SJCRH30 (cell line): ENCODE results near the gene PCDH18. TPM values are rescaled to one million over a fixed set of nuclear protein-coding genes. Genes with fewer than 3 reads are reported as not detected.

Source experiments
- DNase-seq, 2 experiments: peaks; one replicate each; pipeline ENCODE4 v3.0.0-alpha.2; 2015 to 2020
- H3K27ac ChIP-seq: fragments of 250-450 bp; sonication (Bioruptor Pico); 2 replicates; pipeline ENCODE4 v1.5.1; 2020; ENCODE audit warnings: mild to moderate bottlenecking, moderate library complexity
- H3K27me3 ChIP-seq: fragments of 250-450 bp; sonication (Bioruptor Pico); 2 replicates; pipeline ENCODE4 v1.5.1; 2020; ENCODE audit warnings: mild to moderate bottlenecking, moderate library complexity
- H3K36me3 ChIP-seq: fragments of 250-450 bp; sonication (Bioruptor Pico); 2 replicates; pipeline ENCODE4 v1.5.1; 2020; ENCODE audit warnings: mild to moderate bottlenecking, moderate library complexity
- H3K4me1 ChIP-seq: fragments of 250-450 bp; sonication (Bioruptor Pico); 2 replicates; pipeline ENCODE4 v1.5.1; 2020; ENCODE audit warnings: mild to moderate bottlenecking, moderate library complexity
- H3K4me3 ChIP-seq: fragments of 250-450 bp; sonication (Bioruptor Pico); 2 replicates; pipeline ENCODE4 v1.5.1; 2020; ENCODE audit warnings: mild to moderate bottlenecking, moderate library complexity
- H3K9me3 ChIP-seq: fragments of 250-450 bp; sonication (Bioruptor Pico); replicated peaks from 2 replicates; pipeline ENCODE4 v1.5.1; 2020; ENCODE audit warnings: mild to moderate bottlenecking, moderate library complexity
- total RNA-seq: library from RNA; depleted of rRNA; stranded (reverse); fragments of >200 nt; shearing (Covaris generic); gene quantifications from 2 replicates; pipeline ENCODE4 v1.2.3, GENCODE V29; 2014

Gene PCDH18
- total RNA-seq, 1 experiment from 2014 or later = 16.3 TPM

DNA sequence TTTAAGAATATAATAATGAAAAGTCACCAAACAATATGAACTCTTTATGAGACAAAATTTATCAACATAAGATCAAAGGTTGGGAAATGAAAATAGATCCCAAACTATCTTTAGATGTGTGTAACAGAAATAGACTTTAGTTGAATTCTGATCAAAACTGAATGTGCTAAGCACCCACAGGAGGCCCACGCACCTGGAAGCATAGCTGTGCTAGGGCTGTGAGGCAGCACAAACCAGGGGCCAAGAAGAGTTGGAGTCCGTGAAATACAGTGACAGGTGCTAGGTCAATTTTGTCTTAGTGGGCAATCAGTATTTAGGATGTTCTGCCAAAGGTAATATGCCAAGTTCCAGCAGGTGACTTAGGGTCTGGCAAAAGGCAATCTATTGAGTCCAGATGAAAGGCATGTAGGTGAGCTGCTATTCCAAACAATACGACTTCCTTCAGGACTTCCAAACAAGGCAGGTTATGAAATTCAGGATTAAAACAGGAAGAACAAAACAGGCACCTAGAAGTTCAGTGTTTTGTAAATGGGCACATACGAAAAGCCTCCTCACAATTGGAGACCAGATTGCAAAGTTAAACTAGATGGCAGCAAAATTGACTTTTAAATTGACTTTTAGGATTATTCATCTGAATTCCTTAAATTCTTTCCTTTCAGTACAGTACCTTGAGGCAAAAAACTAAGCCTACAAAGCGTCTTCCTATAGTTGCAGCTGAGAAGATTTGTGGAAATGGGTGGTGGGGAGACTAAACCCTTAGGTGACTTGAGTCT is 4.7 kb upstream of the PCDH18 start:
- H3K36me3 ChIP-seq = no peaks in the 10 kb centered on the region
- H3K4me3 ChIP-seq = no peak overlapping the region
- no peaks in the 10 kb centered on the region for H3K9me3 ChIP-seq
- no peak for DNase-seq
- H3K27me3 ChIP-seq = no peaks in the 10 kb centered on the region
- H3K4me1 ChIP-seq = no peaks in the 10 kb centered on the region
- H3K27ac ChIP-seq = no peak overlapping the region

DNA sequence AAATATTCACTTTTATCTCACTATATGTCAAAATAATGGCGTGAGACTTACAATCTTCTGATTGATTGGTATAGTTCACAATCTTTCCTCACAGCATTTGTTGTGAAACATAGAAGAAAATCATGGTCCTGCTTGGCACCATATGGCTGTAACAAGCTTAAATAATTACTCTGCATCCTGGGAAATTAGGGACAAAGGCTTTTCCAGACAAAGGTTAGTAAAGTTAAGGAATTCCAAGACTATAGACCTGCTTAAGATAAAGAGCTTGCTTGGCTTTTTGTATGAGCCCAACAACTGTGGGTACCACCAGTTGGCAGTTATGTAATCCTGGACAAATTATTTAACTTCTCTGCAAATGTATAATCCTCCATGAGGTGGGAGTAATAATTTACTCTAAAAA is 3.4 kb upstream of the PCDH18 start:
- H3K4me3 ChIP-seq = no peak overlapping the region
- H3K4me1 ChIP-seq = 0 out of 2 replicates have a peak, but pooled peaks cover 3% of the 10 kb centered on the region
- no peaks in the 10 kb centered on the region for H3K36me3 ChIP-seq
- no peak overlapping the region for H3K27ac ChIP-seq
- no peak for DNase-seq
- H3K27me3 ChIP-seq = no peaks in the 10 kb centered on the region
- H3K9me3 ChIP-seq = no peaks in the 10 kb centered on the region

DNA sequence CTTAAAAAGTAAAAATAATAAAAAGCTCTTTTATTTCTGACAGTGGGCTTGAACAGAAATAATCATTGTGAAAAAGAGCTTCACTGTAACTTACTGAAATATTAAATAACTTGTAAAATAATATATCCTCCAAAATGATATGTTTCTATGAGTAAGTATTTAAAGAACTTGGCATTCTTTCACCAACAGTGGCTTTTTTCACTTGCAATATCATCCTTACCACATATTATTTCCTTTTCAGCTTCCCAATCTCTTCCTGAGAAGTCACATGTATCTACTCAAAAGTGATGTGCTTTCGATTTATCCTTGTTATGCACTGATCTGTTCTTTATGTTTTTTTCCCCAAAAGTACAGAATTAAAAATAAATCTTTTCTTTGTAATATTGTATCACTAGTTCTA is 2.2 kb upstream of the PCDH18 start:
- Histone ChIP-seq H3K9me3 (no peaks in the 10 kb centered on the region), H3K4me1 (0 out of 2 replicates have a peak, but pooled peaks cover 3% of the 10 kb centered on the region), H3K4me3 (no peak overlapping the region), H3K27ac (no peak overlapping the region), H3K36me3 (no peaks in the 10 kb centered on the region), H3K27me3 (no peaks in the 10 kb centered on the region)
- DNase-seq = no peak

DNA sequence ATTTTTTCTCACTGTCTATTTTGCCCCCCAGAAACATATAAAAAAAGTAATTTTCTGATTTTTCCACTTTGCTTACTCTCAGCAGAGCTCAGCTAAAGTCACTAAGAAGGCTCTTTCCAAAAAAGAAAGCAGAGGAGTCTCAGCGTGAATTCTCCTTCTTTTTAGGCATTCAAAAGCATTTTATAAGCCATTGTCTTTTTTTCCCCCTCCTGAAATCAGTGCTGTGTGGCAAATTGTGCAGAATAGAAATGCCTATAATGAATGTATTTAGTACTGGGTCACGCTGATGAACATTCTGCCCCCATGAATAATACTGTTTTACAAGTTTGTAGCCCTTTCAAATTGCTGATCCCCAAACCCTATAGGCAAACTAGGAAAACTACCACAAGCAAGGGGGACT is 1.6 kb upstream of the PCDH18 start:
- H3K27ac ChIP-seq = no peak overlapping the region
- H3K27me3 ChIP-seq = no peaks in the 10 kb centered on the region
- DNase-seq = no peak
- no peak overlapping the region for H3K4me3 ChIP-seq
- H3K4me1 ChIP-seq = 0 out of 2 replicates have a peak, but pooled peaks cover 3% of the 10 kb centered on the region
- H3K9me3 ChIP-seq = no peaks in the 10 kb centered on the region
- H3K36me3 ChIP-seq = no peaks in the 10 kb centered on the region

DNA sequence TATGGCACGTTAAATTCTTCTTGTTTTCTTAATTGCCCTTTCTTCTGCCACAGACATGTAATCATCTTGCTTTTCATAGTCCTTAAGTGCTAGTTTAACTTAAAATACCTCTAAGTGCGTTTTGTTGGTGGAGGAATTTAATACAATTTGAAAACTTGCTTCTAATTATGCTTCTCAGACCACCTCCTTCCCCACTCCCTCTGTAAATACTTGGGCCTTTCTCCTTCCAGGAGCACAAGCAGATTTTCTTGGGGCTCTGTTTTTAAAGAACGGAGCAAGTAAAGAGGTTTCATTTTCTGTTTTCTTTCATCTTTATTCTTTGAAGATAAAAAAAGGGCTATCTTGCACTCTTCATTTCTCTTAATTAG is 559 bp upstream of the PCDH18 start:
- Histone ChIP-seq H3K4me1 (0 out of 2 replicates have a peak, but pooled peaks cover 3% of the 10 kb centered on the region), H3K27me3 (no peaks in the 10 kb centered on the region), H3K4me3 (peak overlapping the region; percentile 66), H3K9me3 (no peaks in the 10 kb centered on the region), H3K36me3 (no peaks in the 10 kb centered on the region), H3K27ac (peak overlapping the region; percentile 64)
- DNase-seq = no peak

DNA sequence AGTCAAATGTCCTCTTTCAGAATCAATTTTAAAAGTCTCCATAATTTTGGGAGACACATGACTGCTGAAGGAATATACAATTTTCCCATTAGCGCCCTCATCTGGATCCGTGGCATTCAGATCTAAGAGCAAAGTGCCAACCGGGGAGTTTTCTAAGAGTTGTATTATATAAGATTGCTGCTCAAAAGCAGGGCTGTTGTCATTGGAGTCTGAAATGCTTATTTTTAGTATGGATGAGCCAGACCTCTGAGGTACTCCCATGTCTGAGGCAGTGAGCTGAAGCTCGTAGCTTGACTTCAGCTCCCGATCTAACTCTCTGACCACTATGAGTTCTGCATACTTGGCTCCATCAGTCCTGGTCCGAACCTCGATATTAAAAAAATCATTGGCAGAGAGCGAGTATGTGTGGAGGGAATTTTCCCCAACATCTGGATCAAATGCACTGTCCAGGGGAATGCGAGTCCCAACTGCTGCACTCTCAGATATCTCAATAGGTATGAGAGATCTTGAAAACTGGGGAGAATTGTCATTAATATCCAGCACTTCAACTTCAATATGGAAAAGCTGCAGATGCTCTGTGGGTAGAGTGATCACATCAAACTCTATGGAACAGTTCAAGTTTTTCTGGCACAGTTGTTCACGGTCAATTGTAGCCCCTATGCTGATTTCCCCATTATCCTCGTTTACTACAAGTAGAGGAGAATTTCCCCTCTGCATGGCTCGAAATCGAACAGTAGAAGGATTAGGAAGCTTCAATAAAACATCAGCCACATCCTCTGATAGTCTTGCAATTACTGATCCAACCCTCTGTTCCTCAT is 917 bp downstream of the PCDH18 start:
- H3K36me3 ChIP-seq = peaks cover 7% of the 10 kb centered on the region; the same call in 1 of the 2 replicates
- peak overlapping the region; percentile 64 for H3K27ac ChIP-seq
- H3K4me3 ChIP-seq = peak overlapping the region; percentile 66
- H3K27me3 ChIP-seq = no peaks in the 10 kb centered on the region
- 0 out of 2 replicates have a peak, but pooled peaks cover 3% of the 10 kb centered on the region for H3K4me1 ChIP-seq
- no peaks in the 10 kb centered on the region for H3K9me3 ChIP-seq
- DNase-seq = peak; percentile 16 to 56

DNA sequence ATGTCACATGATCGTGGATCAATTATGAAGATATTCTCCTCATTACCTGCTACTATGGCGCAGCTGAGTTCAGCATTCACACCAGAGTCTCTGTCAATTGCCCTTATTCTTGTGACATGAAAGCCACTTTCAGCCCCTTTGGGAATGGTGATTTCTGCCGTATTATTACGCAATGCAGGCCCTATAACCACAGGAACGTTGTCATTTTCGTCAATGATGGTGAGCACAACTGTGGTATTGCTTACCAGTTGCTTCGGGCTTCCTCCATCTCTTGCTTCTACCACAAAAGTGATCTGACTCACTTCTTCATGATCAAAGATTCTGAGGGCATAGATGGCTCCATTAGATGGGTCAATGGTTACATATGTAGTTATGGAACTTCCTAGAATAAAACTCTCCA is 2.1 kb downstream of the PCDH18 start:
- H3K4me3 ChIP-seq = no peak overlapping the region; the same call in 1 of the 2 replicates
- peaks cover 7% of the 10 kb centered on the region; the same call in 1 of the 2 replicates for H3K36me3 ChIP-seq
- no peak overlapping the region for H3K27ac ChIP-seq
- no peaks in the 10 kb centered on the region for H3K27me3 ChIP-seq
- 0 out of 2 replicates have a peak, but pooled peaks cover 3% of the 10 kb centered on the region for H3K4me1 ChIP-seq
- no peak for DNase-seq
- no peaks in the 10 kb centered on the region for H3K9me3 ChIP-seq

DNA sequence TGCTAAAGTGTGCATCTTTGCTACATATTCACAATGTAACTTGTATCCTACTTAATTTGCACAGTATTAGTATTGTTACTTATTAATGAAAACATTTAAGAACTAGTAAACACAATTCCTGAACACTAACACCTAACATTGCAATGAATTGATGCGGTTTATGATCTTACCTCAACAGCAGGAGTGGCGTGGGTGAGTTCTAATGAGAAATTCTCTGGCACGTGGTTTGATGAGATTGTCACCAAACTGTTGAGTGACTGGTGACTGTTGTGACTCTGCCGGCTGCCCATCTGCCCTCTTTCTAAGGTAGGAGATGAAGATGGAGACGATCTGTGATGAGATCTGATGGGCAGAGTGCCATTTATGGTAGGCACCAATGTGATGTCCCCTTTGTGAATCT is 2.9 kb downstream of the PCDH18 start:
- no peak for DNase-seq
- H3K4me3 ChIP-seq = no peak overlapping the region; the same call in 1 of the 2 replicates
- H3K9me3 ChIP-seq = no peaks in the 10 kb centered on the region
- no peak overlapping the region for H3K27ac ChIP-seq
- H3K27me3 ChIP-seq = no peaks in the 10 kb centered on the region
- 0 out of 2 replicates have a peak, but pooled peaks cover 3% of the 10 kb centered on the region for H3K4me1 ChIP-seq
- H3K36me3 ChIP-seq = peaks cover 7% of the 10 kb centered on the region; the same call in 1 of the 2 replicates

DNA sequence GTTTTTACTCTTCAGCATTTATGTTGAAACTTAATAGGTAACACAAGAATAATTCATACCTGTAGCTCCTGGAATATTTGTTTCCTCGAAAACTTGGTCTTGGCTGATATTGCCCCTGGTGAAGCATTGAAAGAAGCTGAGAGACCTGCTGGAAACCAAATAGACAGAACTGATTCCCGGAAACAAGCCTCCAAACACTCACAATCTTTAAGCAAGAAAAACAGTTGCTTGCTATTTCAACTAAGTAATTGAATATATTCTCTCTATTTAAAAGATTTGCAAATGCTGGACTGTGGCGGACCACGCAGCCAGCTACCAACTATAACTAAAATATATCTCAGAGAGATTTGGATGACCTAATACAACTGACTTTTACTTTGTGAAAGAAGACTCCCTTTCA is 3.6 kb downstream of the PCDH18 start:
- H3K36me3 ChIP-seq = peaks cover 7% of the 10 kb centered on the region; the same call in 1 of the 2 replicates
- 0 out of 2 replicates have a peak, but pooled peaks cover 3% of the 10 kb centered on the region for H3K4me1 ChIP-seq
- no peak overlapping the region; the same call in 1 of the 2 replicates for H3K4me3 ChIP-seq
- DNase-seq = no peak
- no peaks in the 10 kb centered on the region for H3K27me3 ChIP-seq
- H3K9me3 ChIP-seq = no peaks in the 10 kb centered on the region
- H3K27ac ChIP-seq = no peak overlapping the region

DNA sequence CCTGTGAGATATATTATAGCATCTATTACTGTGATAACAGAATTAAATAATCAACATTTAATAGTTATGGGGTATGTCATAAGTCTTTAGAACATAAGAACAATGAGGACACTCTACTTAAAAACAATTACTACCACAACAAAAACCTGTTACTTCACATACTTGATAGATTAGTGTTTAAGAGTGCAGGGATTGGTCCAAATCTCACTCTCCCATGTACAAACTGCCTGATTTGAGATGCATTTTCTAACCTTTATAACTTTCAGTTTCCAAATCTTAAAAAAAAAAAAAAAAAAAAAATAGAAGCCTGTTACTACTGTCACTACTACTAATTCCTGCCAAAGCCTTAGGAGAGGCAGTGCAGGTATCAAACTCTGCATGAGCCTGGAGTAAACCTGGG is 5.6 kb downstream of the PCDH18 start:
- H3K27ac ChIP-seq = no peak overlapping the region
- 0 out of 2 replicates have a peak, but pooled peaks cover 3% of the 10 kb centered on the region for H3K4me1 ChIP-seq
- DNase-seq = no peak
- H3K27me3 ChIP-seq = no peaks in the 10 kb centered on the region
- peaks cover 8% of the 10 kb centered on the region; the same call in 1 of the 2 replicates for H3K36me3 ChIP-seq
- H3K9me3 ChIP-seq = no peaks in the 10 kb centered on the region
- H3K4me3 ChIP-seq = no peak overlapping the region

DNA sequence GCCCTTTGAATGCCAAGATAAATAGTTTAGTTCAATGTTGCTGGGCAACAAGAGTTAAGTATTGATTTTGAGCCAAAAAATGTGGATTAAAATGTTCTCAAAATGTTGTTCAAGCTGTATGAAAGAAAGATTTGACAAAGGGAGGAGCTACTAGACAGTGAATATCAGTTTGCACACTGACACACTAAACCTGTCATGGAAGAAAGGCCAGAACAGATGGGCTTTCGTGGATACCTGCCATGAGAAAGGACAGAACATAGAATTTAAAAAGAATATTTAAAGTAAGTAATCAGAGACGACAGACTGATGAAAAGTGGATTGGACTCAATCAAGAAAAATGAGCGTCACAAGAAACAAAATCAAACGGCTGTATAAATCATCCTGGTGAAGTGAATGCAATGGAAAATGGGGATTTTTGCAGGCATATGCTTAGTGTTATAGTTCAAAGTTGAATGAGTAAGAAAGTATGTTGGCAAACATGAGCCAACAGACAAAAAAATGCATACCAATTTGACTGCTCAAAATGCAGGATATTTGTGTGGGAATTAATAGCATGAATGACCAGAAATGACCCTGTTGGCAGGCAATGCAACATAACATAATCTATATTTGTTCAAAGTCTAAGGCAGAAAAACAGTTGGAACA is 7.4 kb downstream of the PCDH18 start:
- no peaks in the 10 kb centered on the region for H3K27me3 ChIP-seq
- no peaks in the 10 kb centered on the region for H3K9me3 ChIP-seq
- no peak for DNase-seq
- H3K27ac ChIP-seq = no peak overlapping the region
- H3K4me1 ChIP-seq = no peaks in the 10 kb centered on the region
- H3K36me3 ChIP-seq = peaks cover 19% of the 10 kb centered on the region; the same call in 1 of the 2 replicates
- H3K4me3 ChIP-seq = no peak overlapping the region

DNA sequence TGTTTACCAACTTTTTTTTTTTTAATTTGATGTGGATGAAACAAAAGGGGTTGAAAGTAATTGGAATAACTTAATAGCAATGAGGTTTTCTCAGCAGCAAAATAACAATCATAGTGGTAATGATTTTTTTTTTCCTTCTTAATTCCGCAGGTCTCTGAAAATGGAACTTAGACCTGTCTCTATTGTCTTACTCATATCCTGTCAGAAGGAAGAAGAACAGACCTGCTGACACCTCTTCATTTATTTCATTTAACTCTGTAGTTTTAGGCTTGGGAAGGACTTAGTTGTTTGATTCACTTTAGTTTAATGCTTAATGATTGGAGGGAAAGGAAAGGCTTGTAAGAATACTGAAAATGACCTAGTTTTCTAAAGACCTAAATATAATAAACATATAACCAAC is 9.0 kb downstream of the PCDH18 start:
- H3K36me3 ChIP-seq = peaks cover 19% of the 10 kb centered on the region; the same call in 1 of the 2 replicates
- H3K9me3 ChIP-seq = no peaks in the 10 kb centered on the region
- H3K27ac ChIP-seq = no peak overlapping the region
- no peaks in the 10 kb centered on the region; the same call in 1 of the 2 replicates for H3K4me1 ChIP-seq
- H3K27me3 ChIP-seq = no peaks in the 10 kb centered on the region
- H3K4me3 ChIP-seq = no peak overlapping the region
- DNase-seq = no peak

DNA sequence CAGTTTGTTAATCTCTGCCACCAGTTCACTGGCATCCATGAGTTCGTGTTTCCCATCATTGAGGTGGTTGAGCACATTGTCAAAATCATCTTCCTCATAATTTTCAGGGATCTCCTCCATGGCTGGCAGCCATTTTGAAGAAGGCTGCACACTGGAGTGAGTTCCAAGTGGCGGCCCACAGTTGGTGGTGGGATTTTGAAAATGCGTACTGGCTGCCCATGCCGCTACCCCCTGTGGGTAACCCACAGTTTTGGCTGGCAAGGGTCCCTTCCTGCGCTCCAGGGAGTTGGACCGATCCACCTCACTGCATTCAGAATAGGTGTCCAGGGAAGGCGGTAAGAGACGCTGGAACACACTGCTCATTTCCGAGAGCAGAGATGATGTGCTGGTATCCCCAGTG is 11.2 kb downstream of the PCDH18 start:
- Histone ChIP-seq H3K4me3 (no peak overlapping the region), H3K27me3 (no peaks in the 10 kb centered on the region), H3K9me3 (no peaks in the 10 kb centered on the region), H3K27ac (no peak overlapping the region), H3K36me3 (peaks cover 12% of the 10 kb centered on the region; the same call in 1 of the 2 replicates), H3K4me1 (no peaks in the 10 kb centered on the region; the same call in 1 of the 2 replicates)
- DNase-seq = no peak

DNA sequence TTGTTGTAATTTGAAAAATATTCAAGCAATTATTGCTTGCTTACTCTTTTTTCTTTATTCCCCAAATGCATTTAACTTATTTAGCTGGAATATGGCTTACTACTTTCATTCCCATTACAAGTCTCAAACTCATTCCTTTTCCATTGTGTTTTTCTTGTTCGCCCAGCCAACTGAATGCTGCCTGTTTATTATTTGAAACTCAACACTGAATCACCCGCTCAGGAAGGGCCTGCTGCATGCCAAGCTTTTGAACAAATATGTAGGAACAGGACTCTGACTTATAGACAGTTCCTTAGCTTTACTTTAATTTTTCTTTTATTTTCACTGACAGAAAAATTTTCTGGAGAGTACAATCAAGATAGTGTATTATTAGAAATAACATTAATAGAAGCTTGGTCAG is 12.9 kb downstream of the PCDH18 start:
- Histone ChIP-seq H3K27ac (no peak overlapping the region), H3K4me3 (no peak overlapping the region), H3K4me1 (no peaks in the 10 kb centered on the region; the same call in 1 of the 2 replicates), H3K9me3 (no peaks in the 10 kb centered on the region), H3K36me3 (peaks cover 12% of the 10 kb centered on the region; the same call in 1 of the 2 replicates), H3K27me3 (no peaks in the 10 kb centered on the region)
- DNase-seq = no peak
